Measurements from ENCODE around the gene ITGB5. TPM values are rescaled to one million over a fixed set of nuclear protein-coding genes. Genes with fewer than 3 reads are reported as not detected.
A peak's percentile ranks its signal among the peaks of the same experiment; 100 is the strongest.

Gene ITGB5
- polyA plus RNA-seq, 2 of the 4 experiments (the other 2 are of a cell fraction), result 201 to 260 TPM

DNA sequence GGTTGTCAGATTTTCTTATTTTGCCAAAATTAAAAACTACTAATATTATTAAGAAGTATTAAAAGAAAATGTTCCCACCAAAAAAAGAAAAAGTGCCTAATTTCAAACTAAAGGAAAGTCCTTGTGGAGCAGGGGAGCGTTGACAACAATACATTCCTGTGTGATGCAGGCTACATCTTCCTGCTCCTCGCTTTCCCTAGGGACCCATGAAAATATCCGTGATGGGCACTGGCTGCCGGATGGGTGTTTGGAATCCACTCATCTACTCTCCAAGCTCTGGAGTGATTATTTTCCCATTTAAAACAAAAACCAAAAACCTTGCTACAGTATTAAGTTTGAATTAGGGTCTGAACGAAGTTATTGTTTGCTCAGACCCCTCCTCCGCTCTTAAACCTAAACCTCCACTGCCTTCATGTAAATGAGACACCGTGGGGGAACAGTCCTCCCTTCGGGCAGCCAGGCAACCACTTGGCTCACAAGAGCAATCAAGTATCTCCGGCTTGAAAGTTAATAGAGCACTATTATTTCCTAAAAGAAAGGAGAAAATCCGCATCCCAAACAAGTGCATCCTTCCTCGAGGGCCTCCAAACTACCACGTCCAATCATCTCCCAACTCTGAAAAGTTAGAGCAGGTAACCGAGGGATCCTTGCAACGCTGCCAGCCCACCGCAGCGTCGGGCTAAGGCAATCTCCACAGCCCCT is 1.5 kb downstream of the ITGB5 start:
- DNase-seq (ENCODE audit: low read depth in 1 of 2, low spot score in 1 of 2), result peak in 1 of 2 experiments; percentile 40
- H3K4me2 ChIP-seq, result peak overlapping the region; percentile 90
- peak overlapping the region; percentile 90 to 99 for H3K27ac ChIP-seq
- H3K4me3 ChIP-seq, result peak overlapping the region; percentile 60
- H3K9me3 ChIP-seq, result no peaks in the 10 kb centered on the region
- no peak for FAIRE-seq
- WGBS (ENCODE audit: missing lambda C conversion rate), result 2% methylated on average over 17 of the region's 17 CpGs
- peaks cover 50% of the 10 kb centered on the region for H3K4me1 ChIP-seq
- peak in 1 of 2 experiments; percentile 1; a peak in 2 of 6 replicates for ATAC-seq
- TF ChIP-seq ZSCAN20 (CRISPR knock-in tag; IDR thresholded peaks at IDR 0.05), result 0 out of 2 replicates have a peak, but pooled peaks have one; percentile 39
- TF ChIP-seq SREBF2 (IDR thresholded peaks at IDR 0.05), result no peak
- TF ChIP-seq, protein P1, sequence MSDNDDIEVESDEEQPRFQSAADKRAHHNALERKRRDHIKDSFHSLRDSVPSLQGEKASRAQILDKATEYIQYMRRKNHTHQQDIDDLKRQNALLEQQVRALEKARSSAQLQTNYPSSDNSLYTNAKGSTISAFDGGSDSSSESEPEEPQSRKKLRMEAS (IDR thresholded peaks at IDR 0.05), result peak; percentile 11
- peak; percentile 49; the same call in 1 of the 2 replicates for TF ChIP-seq RARB (CRISPR knock-in tag; IDR thresholded peaks at IDR 0.05)
- TF ChIP-seq HOXA7 (CRISPR knock-in tag; IDR thresholded peaks at IDR 0.05), result no peak
- no peak for TF ChIP-seq TFCP2L1 (CRISPR knock-in tag; IDR thresholded peaks at IDR 0.05)
- TF ChIP-seq ESRRA (IDR thresholded peaks at IDR 0.05; ENCODE audit: borderline replicate concordance, low read length), result no peak
- TF ChIP-seq TP53 (CRISPR knock-in tag; IDR thresholded peaks at IDR 0.05), result no peak; the same call in 1 of the 2 replicates
- POLR2A ChIA-PET, result interaction anchor here (1.0 to 2.8 kb wide), 2 partner anchors 10 to 48 kb away, joined by 5 to 16 read pairs; no protein-coding TSS in a partner anchor
- CTCF ChIA-PET, result interaction anchor here (0.7 to 3.0 kb wide), 8 partner anchors 9 to 320 kb away, joined by 3 to 15 read pairs (median 6); no protein-coding TSS in a partner anchor

DNA sequence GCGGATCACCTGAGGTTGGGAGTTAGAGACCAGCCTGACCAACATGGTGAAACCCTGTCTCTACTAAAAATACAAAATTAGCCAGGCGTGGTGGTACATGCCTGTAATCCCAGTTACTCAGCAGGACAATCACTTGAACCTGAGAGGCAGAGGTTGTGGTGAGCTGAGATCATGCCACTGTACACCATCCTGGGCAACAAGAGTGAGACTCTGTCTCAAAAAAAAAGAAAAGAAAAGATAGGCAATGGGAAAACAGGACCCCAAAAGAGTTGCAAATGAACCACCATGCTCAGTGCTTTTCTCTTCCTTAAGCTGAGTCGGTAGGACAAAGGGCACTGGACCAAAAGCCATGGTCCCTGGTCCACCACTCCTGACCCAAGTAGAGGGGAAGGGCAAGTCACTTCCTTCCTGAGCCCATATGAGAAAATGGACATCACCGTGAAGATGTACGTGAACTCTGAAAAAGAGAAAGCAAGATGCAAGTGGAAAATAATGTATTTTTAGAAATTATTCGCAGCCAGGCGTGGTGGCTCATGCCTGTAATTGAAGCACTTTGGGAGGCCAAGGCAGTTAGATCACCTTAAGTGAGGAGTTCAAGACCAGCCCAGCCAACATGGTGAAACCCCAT is 2.6 kb downstream of the ITGB5 start:
- H3K9me3 ChIP-seq, result no peaks in the 10 kb centered on the region
- ChIA-PET POLR2A (interaction anchor here (0.7 to 1.0 kb wide), 3 partner anchors 28 to 54 kb away, joined by 3 to 6 read pairs (median 5); no protein-coding TSS in a partner anchor), CTCF (interaction anchor here (0.6 to 3.0 kb wide), 7 partner anchors 17 to 319 kb away, joined by 3 to 15 read pairs (median 3); no protein-coding TSS in a partner anchor)
- FAIRE-seq (no peak), ATAC-seq (no peak), DNase-seq (ENCODE audit: low read depth in 1 of 2, low spot score in 1 of 2) (no peak)
- H3K27ac ChIP-seq, result peak overlapping the region; percentile 90 to 99
- H3K4me1 ChIP-seq, result peaks cover 60% of the 10 kb centered on the region
- WGBS (ENCODE audit: missing lambda C conversion rate), result 95% methylated on average over 7 of the region's 7 CpGs
- peak overlapping the region; percentile 60; the same call in 1 of the 3 replicates for H3K4me3 ChIP-seq
- TF ChIP-seq RAD21 (conservative IDR thresholded peaks at IDR 0.05 in 1 of 2, IDR thresholded peaks at IDR 0.05 in 1 of 2) (no peak), RARB (CRISPR knock-in tag; IDR thresholded peaks at IDR 0.05) (0 out of 2 replicates have a peak, but pooled peaks have one; percentile 40)
- peak overlapping the region; percentile 90 for H3K4me2 ChIP-seq

DNA sequence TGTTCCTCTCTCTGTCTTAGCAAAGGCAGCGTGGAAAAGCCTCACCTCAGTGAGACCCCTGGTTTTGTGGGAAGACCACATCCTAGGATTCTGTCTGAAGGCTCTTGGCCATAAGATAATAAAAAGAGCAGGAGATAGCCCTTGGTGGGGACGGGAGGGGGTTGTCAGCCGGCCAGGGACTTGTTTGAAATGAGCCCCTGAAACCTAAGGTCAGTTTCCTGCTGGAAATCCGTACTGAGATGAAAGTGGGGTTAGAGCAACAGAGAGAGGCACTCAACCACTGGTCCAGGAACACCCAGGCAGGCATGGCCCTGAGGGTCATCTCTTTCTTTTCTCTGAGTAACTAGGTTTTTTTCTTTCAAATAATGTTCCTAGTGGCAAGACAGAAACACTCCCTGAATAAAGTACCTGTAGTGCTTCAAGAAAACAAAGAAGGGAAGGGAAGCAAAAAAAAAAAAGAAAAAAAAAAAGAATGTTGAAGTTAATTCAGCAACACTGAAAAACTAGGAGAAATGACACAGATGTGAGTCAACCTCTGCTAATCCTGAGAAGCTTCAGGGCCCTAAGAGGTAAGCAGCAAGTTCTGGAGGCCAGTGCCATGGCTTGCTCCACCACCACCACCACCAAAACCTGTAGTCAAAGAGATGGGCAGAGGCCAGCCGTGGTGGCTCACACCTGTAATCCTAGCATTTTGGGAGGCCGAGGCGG is 3.2 kb downstream of the ITGB5 start:
- WGBS (ENCODE audit: missing lambda C conversion rate), result 75% methylated on average over 7 of the region's 7 CpGs
- H3K4me3 ChIP-seq, result no peak overlapping the region
- peaks cover 64% of the 10 kb centered on the region for H3K4me1 ChIP-seq
- TF ChIP-seq HOXB5 (CRISPR knock-in tag; IDR thresholded peaks at IDR 0.05) (no peak), CHD4 (IDR thresholded peaks at IDR 0.05; ENCODE audit: borderline replicate concordance) (no peak), JUNB (IDR thresholded peaks at IDR 0.05) (0 out of 2 replicates have a peak, but pooled peaks have one; percentile 26), HDAC2 (IDR thresholded peaks at IDR 0.05) (no peak), FOSL2 (IDR thresholded peaks at IDR 0.05) (no peak), FOSL2 (CRISPR knock-in tag; IDR thresholded peaks at IDR 0.05) (0 out of 2 replicates have a peak, but pooled peaks have one; percentile 8), EP300 (IDR thresholded peaks at IDR 0.05) (no peak), SREBF2 (IDR thresholded peaks at IDR 0.05) (no peak), REST (IDR thresholded peaks at IDR 0.05) (no peak), CEBPB (IDR thresholded peaks at IDR 0.05) (no peak), HOXB13 (CRISPR knock-in tag; IDR thresholded peaks at IDR 0.05; ENCODE audit: low read depth) (0 out of 2 replicates have a peak, but pooled peaks have one; percentile 38), MAZ (IDR thresholded peaks at IDR 0.05; ENCODE audit: borderline replicate concordance, low read depth, low read length) (no peak), ATOH8 (CRISPR knock-in tag; IDR thresholded peaks at IDR 0.05; ENCODE audit: low read depth) (no peak), MAFK (IDR thresholded peaks at IDR 0.05; ENCODE audit: partially characterized antibody) (no peak)
- no peaks in the 10 kb centered on the region for H3K9me3 ChIP-seq
- ChIA-PET POLR2A (interaction anchor here (0.7 kb wide), 2 partner anchors 27 to 54 kb away, joined by 3 to 6 read pairs; no protein-coding TSS in a partner anchor), CTCF (interaction anchor here (1.8 to 2.4 kb wide), 3 partner anchors 18 to 97 kb away, joined by 8 to 14 read pairs (median 11); no protein-coding TSS in a partner anchor)
- FAIRE-seq (no peak), DNase-seq (ENCODE audit: low read depth in 1 of 2, low spot score in 1 of 2) (no peak), ATAC-seq (no peak)
- H3K4me2 ChIP-seq, result peak overlapping the region; percentile 90
- peak overlapping the region; percentile 90 to 99 for H3K27ac ChIP-seq
